Activated B cell treated with CpG ODN at 0.5 μM for 24 hours (primary cell): Measurements from ENCODE around the gene ERGIC1. TPM values are rescaled to one million over a fixed set of nuclear protein-coding genes. Genes with fewer than 3 reads are reported as not detected.

ENCODE experiments used
- ATAC-seq: fragments of 200-7000 bp; cut with Tn5 transposase; one replicate; pipeline ENCODE4 v1.10.0; 2021; ENCODE audit warnings: low read depth, mild to moderate bottlenecking, moderate library complexity
- CTCF ChIA-PET: fragments of 350-600 bp; sonication (Branson Sonifier 250); formaldehyde crosslinking; loops from one replicate; lab custom pipeline; 2021; ENCODE audit warnings: antibody characterized with exemption; lab: Charles Lee
- POLR2A ChIA-PET: fragments of 350-600 bp; sonication (Branson Sonifier 250); formaldehyde crosslinking; loops from one replicate; lab custom pipeline; 2021; ENCODE audit warnings: antibody characterized with exemption; lab: Charles Lee
- DNase-seq: peaks from one replicate; pipeline ENCODE4 v3.0.0; 2022
- H3K27ac Mint-ChIP-seq: one replicate; pipeline ENCODE4 v1.8.0; 2020; ENCODE audit warnings: mixed read lengths
- H3K27me3 Mint-ChIP-seq: one replicate; pipeline ENCODE4 v1.8.0; 2021; ENCODE audit warnings: mixed read lengths
- H3K36me3 Mint-ChIP-seq: one replicate; pipeline ENCODE4 v1.8.0; 2021; ENCODE audit warnings: low read depth, mixed read lengths
- H3K4me1 Mint-ChIP-seq: one replicate; pipeline ENCODE4 v1.8.0; 2021; ENCODE audit warnings: mixed read lengths
- H3K4me3 Mint-ChIP-seq: one replicate; pipeline ENCODE4 v1.8.0; 2020; ENCODE audit warnings: mild to moderate bottlenecking, mixed read lengths
- H3K9me3 Mint-ChIP-seq: one replicate; pipeline ENCODE4 v1.8.0; 2020; ENCODE audit warnings: mixed read lengths
- intact Hi-C: fragments of 100-400 bp; cut with micrococcal nuclease; formaldehyde crosslinking; loops from one replicate; pipeline ENCODE4 v1.15.1; 2024
- total RNA-seq: library from RNA; stranded (reverse); gene quantifications from 2 replicates; pipeline ENCODE4 v1.2.3, GENCODE V29; 2022
- TF ChIP-seq, protein P1 (sequence below): fragments of 200-600 bp; IDR thresholded peaks from one replicate; pipeline ENCODE4 v1.8.0; 2022; ENCODE audit warnings: antibody characterized with exemption, mild to moderate bottlenecking

ERGIC1 gene
- total RNA-seq, 1 donor from 2014 or later = 72.5 TPM

DNA sequence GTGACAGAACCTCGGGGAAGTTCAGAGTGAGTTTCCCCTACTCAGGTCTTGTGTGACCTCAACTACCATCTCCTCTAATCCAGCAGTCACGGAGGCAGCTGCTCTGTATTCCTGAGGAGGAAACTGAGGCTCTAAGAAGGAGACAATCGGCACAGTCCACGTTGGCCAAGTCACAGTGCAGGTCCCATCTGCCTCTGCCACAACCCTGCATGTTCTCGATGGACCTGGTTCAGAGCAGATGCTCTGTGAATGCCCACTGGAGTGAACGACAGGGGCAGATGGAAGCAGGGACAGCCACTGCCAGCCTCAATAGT lies 722 bp upstream of the ERGIC1 start:
- Mint-ChIP-seq H3K27me3 (no peaks in the 10 kb centered on the region), H3K9me3 (no peaks in the 10 kb centered on the region), H3K4me1 (peaks cover 46% of the 10 kb centered on the region), H3K4me3 (peak overlapping the region; percentile 87), H3K36me3 (peaks cover 2% of the 10 kb centered on the region), H3K27ac (peak overlapping the region; percentile 88)
- no peak for DNase-seq
- intact Hi-C loops = loop anchor here (1.0 to 10.0 kb wide), 2 partner anchors 26 to 829 kb away; partner anchors contain the start of gene FBXW11
- CTCF ChIA-PET = no interaction called here
- POLR2A ChIA-PET = interaction anchor here (0.5 to 8.9 kb wide), 7 partner anchors 17 to 783 kb away, joined by 3 to 128 read pairs (median 8); partner anchors contain the start of genes BOD1 and DUSP1
- no peak for ATAC-seq
- TF ChIP-seq, protein P1, sequence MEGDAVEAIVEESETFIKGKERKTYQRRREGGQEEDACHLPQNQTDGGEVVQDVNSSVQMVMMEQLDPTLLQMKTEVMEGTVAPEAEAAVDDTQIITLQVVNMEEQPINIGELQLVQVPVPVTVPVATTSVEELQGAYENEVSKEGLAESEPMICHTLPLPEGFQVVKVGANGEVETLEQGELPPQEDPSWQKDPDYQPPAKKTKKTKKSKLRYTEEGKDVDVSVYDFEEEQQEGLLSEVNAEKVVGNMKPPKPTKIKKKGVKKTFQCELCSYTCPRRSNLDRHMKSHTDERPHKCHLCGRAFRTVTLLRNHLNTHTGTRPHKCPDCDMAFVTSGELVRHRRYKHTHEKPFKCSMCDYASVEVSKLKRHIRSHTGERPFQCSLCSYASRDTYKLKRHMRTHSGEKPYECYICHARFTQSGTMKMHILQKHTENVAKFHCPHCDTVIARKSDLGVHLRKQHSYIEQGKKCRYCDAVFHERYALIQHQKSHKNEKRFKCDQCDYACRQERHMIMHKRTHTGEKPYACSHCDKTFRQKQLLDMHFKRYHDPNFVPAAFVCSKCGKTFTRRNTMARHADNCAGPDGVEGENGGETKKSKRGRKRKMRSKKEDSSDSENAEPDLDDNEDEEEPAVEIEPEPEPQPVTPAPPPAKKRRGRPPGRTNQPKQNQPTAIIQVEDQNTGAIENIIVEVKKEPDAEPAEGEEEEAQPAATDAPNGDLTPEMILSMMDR = no peak

DNA sequence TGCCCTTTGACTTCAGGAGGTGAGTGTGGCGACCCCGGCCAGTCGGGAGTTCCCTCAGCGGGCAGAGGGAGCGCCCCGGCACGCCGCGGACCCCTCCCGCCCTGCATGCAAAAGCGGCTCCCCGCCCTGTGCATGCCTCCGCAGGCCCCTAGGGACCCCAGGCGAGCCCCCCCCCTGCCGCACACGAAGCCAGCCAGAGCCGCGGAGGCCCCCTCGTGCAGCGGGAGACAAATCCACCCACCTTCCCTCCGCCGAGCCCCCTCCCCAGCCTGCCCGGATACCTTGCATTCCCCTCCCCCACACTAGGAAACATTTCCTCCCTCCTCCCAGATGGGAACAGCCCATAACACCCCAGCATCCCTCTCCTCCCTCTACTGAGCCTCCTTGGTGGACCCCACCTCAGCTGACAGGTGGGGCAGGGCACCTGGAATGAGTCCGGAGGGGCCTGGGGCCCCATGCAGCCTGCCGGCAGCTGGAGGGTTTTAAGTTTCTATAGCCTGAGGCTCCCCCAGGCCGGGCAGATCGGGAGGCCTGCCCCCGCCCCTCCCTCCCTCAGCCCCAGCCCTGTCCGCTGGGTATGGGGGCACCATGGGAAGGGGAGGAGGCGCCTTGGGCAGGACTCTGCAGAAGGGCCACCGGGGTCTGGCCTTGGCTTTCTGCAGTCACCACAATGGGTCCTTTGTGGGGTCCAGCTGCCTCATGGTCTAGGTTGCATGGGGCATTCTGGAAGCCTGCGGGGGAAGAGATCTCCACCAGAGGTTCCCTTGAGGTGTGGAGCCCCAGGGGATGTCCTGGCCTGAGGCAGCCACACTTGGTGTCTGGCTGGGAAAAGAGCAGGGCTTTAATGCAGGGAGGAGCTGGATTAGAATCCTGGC lies 601 bp downstream of the ERGIC1 start:
- Mint-ChIP-seq H3K4me3 (peak overlapping the region; percentile 89), H3K4me1 (peaks cover 51% of the 10 kb centered on the region), H3K36me3 (peaks cover 2% of the 10 kb centered on the region), H3K27ac (peak overlapping the region; percentile 92), H3K27me3 (no peaks in the 10 kb centered on the region), H3K9me3 (no peaks in the 10 kb centered on the region)
- CTCF ChIA-PET = interaction anchor here (1.0 to 1.2 kb wide), 2 partner anchors 64 to 118 kb away, joined by 3 read pairs; no protein-coding TSS in a partner anchor
- intact Hi-C loops = loop anchor here (1.0 to 10.0 kb wide), 5 partner anchors 62 to 830 kb away; partner anchors contain the start of genes CREBRF and FBXW11
- peak; percentile 40 for ATAC-seq
- TF ChIP-seq, protein P1 = no peak
- POLR2A ChIA-PET = interaction anchor here (0.6 to 8.9 kb wide), 10 partner anchors 15 to 1552 kb away, joined by 3 to 128 read pairs (median 4); partner anchors contain the start of gene DUSP1
- DNase-seq = no peak

DNA sequence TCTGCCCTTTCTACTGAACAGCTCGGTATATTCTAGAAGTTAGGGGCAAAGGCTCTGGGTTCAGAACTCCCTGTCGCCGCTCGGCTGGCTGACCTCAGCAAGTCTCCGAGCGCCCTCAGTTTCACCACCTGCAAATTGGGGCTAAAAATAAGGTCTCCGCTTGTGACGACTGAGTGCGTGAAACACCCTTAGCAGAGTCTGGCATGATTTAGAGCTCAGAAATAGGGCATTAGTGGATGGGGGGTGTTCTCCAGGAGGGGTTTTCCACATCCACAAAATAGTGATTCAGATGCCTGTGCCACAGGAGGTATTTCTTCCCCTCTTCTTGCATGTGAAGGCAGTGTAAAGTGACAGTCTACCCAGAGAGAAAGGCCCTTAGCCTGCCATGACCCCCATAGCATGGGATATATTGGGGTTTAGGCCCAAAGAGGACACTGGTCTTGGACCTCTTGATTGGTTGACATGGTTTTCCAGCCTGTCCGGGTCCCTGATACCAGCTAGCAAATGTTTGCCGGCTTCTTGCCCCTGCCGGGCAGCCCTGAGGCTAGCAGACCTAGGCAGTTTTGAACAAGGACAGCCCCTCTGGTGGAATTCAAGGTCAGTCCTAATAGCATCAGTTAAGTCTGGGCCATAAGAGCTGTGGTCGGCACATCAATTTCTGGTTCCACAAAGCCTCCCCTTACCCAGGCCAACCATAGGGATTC lies 1.4 kb downstream of the ERGIC1 start:
- peaks cover 54% of the 10 kb centered on the region for H3K4me1 Mint-ChIP-seq
- H3K4me3 Mint-ChIP-seq = peak overlapping the region; percentile 89
- DNase-seq (no peak), ATAC-seq (no peak)
- peak overlapping the region; percentile 92 for H3K27ac Mint-ChIP-seq
- H3K27me3 Mint-ChIP-seq = no peaks in the 10 kb centered on the region
- peaks cover 8% of the 10 kb centered on the region for H3K36me3 Mint-ChIP-seq
- TF ChIP-seq, protein P1 = no peak
- no peaks in the 10 kb centered on the region for H3K9me3 Mint-ChIP-seq
- ChIA-PET CTCF (interaction anchor here (1.0 to 1.6 kb wide), 5 partner anchors 65 to 121 kb away, joined by 3 read pairs; no protein-coding TSS in a partner anchor), POLR2A (interaction anchor here (1.0 to 8.9 kb wide), 5 partner anchors 14 to 71 kb away, joined by 3 to 128 read pairs (median 5); partner anchors contain the start of gene DUSP1)
- intact Hi-C loops = loop anchor here (2.0 to 10.0 kb wide), 3 partner anchors 118 to 831 kb away; partner anchors contain the start of genes CREBRF and FBXW11

DNA sequence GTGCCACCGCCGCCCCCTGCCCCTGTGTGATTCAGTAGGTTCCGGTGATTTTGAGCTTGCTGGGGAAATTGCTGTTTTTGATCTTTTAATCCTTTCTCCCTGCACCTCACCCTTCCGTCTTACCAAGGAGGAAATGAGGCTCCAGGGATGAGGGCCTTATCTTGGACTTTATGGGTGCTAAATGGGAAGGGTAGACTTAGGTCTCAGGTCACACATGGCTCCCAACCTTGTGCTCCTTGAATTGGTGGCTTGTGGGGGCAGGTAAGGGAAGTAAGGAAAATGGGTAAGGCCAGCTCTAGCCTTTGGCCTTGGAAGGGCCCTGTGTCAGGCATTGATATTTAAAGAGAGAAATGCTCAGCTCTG lies 1.9 kb downstream of the ERGIC1 start:
- ChIA-PET POLR2A (interaction anchor here (1.3 to 8.9 kb wide), 4 partner anchors 13 to 72 kb away, joined by 3 to 128 read pairs (median 12); partner anchors contain the start of gene DUSP1), CTCF (interaction anchor here (1.0 to 1.9 kb wide), 5 partner anchors 65 to 121 kb away, joined by 3 to 6 read pairs (median 3); partner anchors contain the start of gene DUSP1)
- TF ChIP-seq, protein P1 = no peak
- Mint-ChIP-seq H3K4me1 (peaks cover 58% of the 10 kb centered on the region), H3K27me3 (no peaks in the 10 kb centered on the region), H3K9me3 (no peaks in the 10 kb centered on the region), H3K4me3 (peak overlapping the region; percentile 89), H3K27ac (peak overlapping the region; percentile 92), H3K36me3 (peaks cover 14% of the 10 kb centered on the region)
- DNase-seq (no peak), ATAC-seq (no peak)
- intact Hi-C loops = loop anchor here (2.0 to 10.0 kb wide), 3 partner anchors 119 to 831 kb away; partner anchors contain the start of genes CREBRF and FBXW11
